NT2/D1 (cell line): ENCODE data around the gene OLFM4.

Experiments
- SUZ12 ChIP-seq: IDR thresholded peaks from 2 replicates; pipeline ENCODE4 v1.6.1; 2011; ENCODE audit not compliant: insufficient read length, insufficient read depth; ENCODE audit errors: extremely low read depth
- YY1 ChIP-seq: IDR thresholded peaks from 2 replicates; pipeline ENCODE4 v1.6.1; 2011; ENCODE audit not compliant: insufficient read length, insufficient read depth

DNA sequence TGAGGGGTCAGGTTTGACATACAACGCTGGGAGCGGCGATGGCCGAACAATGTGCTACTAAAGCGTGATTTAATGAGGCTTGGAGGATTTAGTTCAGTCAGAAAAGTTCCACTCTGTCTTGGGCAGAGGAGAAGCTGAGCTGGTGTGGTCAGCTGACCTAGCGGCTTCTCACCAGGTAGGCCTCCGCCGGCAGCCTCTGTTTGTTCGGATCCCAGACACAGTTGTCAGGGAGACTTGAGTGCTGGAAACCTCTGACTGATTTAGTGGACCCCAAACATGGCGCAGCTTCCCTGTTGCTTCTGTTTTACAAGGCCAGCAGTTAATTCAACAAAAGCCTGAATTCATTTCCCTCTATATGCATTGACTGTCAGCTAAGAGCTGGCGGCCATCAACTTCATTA lies 36.5 kb upstream of the OLFM4 start:
- TF ChIP-seq YY1 (no peak), SUZ12 (no peak)
